Stimulated activated CD4-positive, alpha-beta T cell treated with anti-CD3 and anti-CD28 coated beads, Interleukin-15, amount 100 ng/mL, for 24 hours (primary cell): ENCODE data around the gene FDPS.

Experiments used
- DNase-seq: peaks from one replicate; pipeline ENCODE4 v3.0.0-alpha.2; 2020

FDPS gene

GRCh38 chr1:155308493-155309422 lies at the start of gene FDPS:
TSS of gene FDPS (plus strand) at chr1:155308866. CDS start at chr1:155309790, 924 bp downstream.
- peak; percentile 98 for DNase-seq

- no peak for DNase-seq
These were observed 48.4 kb upstream of the FDPS start for GRCh38 chr1:155260276-155260675.

GRCh38 chr1:155261493-155261851 lies 47.2 kb upstream of the FDPS start:
- DNase-seq, result peak; percentile 32

GRCh38 chr1:155261852-155262673 lies 46.6 kb upstream of the FDPS start, which contains the start of gene SCAMP3:
TSS of gene SCAMP3 (minus strand) at chr1:155262360. CDS start at chr1:155262151, 209 bp downstream.
- DNase-seq, result peak; percentile 93

- no peak for DNase-seq
These were observed 45.6 kb upstream of the FDPS start for GRCh38 chr1:155263067-155263466.

- no peak for DNase-seq
These were observed 42.1 kb upstream of the FDPS start for GRCh38 chr1:155266553-155266952.

- DNase-seq, result no peak
These were observed 41.3 kb upstream of the FDPS start for GRCh38 chr1:155267373-155267772.

GRCh38 chr1:155268630-155269029 lies 40.0 kb upstream of the FDPS start:
- DNase-seq, result no peak

- DNase-seq, result no peak
These were observed 39.3 kb upstream of the FDPS start for GRCh38 chr1:155269381-155269780.

- DNase-seq, result no peak
These were observed 36.0 kb upstream of the FDPS start for GRCh38 chr1:155272466-155273342.

- DNase-seq, result peak; percentile 99
These were observed 35.1 kb upstream of the FDPS start, which contains the start of gene CLK2 for GRCh38 chr1:155273343-155274245. TSS of gene CLK2 (minus strand) at chr1:155273504. CDS start at chr1:155270977, 2,527 bp downstream.

- DNase-seq, result peak; percentile 99
These were observed 31.4 kb upstream of the FDPS start, which contains the start of gene HCN3 for GRCh38 chr1:155277070-155277901. TSS of gene HCN3 (plus strand) at chr1:155277463. CDS start at chr1:155277591, 128 bp downstream.

- peak; percentile 80 for DNase-seq
These were observed 30.6 kb upstream of the FDPS start for GRCh38 chr1:155277902-155278688.

- DNase-seq, result no peak
These were observed 29.9 kb upstream of the FDPS start for GRCh38 chr1:155278689-155279160.

GRCh38 chr1:155279268-155279667 lies 29.4 kb upstream of the FDPS start:
- DNase-seq, result no peak

- no peak for DNase-seq
These were observed 26.1 kb upstream of the FDPS start for GRCh38 chr1:155282488-155283091.

- DNase-seq, result no peak
These were observed 24.2 kb upstream of the FDPS start for GRCh38 chr1:155284476-155284875.

- no peak for DNase-seq
These were observed 23.6 kb upstream of the FDPS start for GRCh38 chr1:155285063-155285462.

- no peak for DNase-seq
These were observed 23.0 kb upstream of the FDPS start for GRCh38 chr1:155285631-155286044.
